ENCODE results near the gene PLGRKT.
"Not testable (repeated sequence)": the region's sequence is repeated elsewhere in the genome, so short reads cannot be mapped to it uniquely, and the experiment has no call there.

PLGRKT gene

DNA sequence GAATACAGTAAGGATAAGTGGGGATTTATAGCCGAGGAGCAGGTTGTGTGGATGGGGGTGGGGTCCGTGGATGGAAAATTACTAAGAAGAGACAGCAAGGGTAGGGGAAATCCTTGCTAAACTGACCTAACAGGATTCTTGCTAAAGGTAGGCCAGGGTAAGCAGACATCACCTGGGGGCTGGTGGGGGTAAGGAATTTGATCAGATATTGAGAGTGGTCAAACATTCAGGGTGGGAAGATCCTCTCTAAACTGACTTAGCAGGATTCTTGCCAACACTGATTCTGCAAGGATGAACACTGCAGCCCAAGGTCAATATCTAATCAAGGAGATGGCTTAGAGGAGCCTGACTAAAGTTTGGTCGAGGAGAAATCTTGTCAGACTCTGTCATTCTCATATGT is 2.7 kb upstream of the PLGRKT start:
- H3K27me3 ChIP-seq (replicated peaks; ENCODE audit: control insufficient read depth, insufficient read depth, low read length): no peaks in the 10 kb centered on the region
- H3K4me3 ChIP-seq (replicated peaks; ENCODE audit: low read depth, low read length): no peak overlapping the region
- peaks cover 2% of the 10 kb centered on the region; the same call in 1 of the 2 replicates for H3K36me3 ChIP-seq (ENCODE audit: control insufficient read depth, insufficient read depth, low read length)
- TF ChIP-seq, protein P1, sequence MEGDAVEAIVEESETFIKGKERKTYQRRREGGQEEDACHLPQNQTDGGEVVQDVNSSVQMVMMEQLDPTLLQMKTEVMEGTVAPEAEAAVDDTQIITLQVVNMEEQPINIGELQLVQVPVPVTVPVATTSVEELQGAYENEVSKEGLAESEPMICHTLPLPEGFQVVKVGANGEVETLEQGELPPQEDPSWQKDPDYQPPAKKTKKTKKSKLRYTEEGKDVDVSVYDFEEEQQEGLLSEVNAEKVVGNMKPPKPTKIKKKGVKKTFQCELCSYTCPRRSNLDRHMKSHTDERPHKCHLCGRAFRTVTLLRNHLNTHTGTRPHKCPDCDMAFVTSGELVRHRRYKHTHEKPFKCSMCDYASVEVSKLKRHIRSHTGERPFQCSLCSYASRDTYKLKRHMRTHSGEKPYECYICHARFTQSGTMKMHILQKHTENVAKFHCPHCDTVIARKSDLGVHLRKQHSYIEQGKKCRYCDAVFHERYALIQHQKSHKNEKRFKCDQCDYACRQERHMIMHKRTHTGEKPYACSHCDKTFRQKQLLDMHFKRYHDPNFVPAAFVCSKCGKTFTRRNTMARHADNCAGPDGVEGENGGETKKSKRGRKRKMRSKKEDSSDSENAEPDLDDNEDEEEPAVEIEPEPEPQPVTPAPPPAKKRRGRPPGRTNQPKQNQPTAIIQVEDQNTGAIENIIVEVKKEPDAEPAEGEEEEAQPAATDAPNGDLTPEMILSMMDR (IDR thresholded peaks at IDR 0.05; ENCODE audit: insufficient read depth, low read length, poor library complexity, severe bottlenecking): no peak
- DNase-seq (ENCODE audit: extremely low read depth, insufficient read length): no peak

DNA sequence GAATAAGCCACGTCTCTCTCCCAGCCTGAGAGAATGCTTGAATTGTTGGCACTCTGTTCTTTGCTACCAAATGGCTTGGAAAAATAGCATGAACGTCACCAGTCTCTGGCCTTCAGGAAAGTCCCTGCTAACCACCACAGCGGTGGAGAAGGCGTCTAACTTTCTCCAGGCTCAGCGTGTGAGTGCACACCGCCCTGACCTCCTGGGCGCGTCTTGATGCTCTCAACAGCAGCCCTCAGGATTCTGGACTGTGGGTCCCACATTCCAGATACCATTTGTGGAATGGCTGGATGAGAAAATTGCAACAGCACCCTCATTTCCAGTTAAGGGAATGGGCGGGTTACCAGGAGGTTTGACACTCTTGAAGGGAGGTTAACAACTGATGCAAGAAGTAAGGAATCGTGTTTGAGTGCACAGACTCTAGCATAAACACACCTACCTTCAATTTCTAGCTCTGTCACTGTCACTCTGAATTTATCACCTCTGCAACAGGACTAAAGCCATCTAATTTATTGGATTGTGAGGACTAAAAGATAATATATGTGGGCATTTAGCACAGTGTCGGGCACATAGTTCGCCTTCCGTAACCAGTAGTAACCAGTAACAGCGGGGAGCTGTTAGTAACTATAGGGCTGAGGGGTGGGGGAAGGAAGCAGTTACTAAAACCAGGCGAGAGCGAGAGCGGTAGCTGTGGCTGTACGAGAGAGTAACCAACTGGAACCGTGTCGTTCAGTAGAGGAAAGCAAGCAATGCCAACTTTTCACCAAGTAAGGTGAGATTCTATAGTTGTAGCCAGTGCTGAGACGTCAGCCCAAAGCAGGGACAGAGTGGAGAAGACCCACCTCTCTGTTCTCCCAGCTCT is 807 bp upstream of the PLGRKT start:
- DNase-seq (ENCODE audit: extremely low read depth, insufficient read length): peak; percentile 74
- peak overlapping the region; percentile 69 for H3K4me3 ChIP-seq (replicated peaks; ENCODE audit: low read depth, low read length)
- H3K27me3 ChIP-seq (replicated peaks; ENCODE audit: control insufficient read depth, insufficient read depth, low read length): no peaks in the 10 kb centered on the region
- H3K36me3 ChIP-seq (ENCODE audit: control insufficient read depth, insufficient read depth, low read length): peaks cover 3% of the 10 kb centered on the region
- TF ChIP-seq, protein P1 (IDR thresholded peaks at IDR 0.05; ENCODE audit: insufficient read depth, low read length, poor library complexity, severe bottlenecking): no peak

DNA sequence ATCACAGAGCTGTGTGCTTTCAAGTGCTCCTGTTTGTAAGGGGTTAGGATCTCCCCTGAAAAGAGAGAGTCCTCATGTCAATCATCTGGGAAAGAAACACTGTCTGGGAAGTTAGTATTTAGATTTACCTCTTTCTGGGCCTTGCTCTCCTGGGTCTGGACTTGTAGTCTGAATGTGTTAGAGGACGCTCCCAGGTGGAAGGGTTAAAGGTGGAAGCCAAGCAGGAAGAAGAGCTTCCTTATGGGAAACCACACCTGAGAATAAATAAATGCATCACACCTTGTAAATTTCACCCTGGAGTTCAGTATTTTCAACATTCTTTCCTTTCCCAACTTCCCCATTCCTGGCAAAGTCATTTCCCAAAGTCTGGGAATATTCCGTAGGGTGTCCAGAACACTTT is 1.3 kb downstream of the PLGRKT start:
- TF ChIP-seq, protein P1 (IDR thresholded peaks at IDR 0.05; ENCODE audit: insufficient read depth, low read length, poor library complexity, severe bottlenecking): no peak
- Histone ChIP-seq H3K36me3 (ENCODE audit: control insufficient read depth, insufficient read depth, low read length) (peaks cover 3% of the 10 kb centered on the region), H3K4me3 (replicated peaks; ENCODE audit: low read depth, low read length) (peak overlapping the region; percentile 69), H3K27me3 (replicated peaks; ENCODE audit: control insufficient read depth, insufficient read depth, low read length) (no peaks in the 10 kb centered on the region)
- DNase-seq (ENCODE audit: extremely low read depth, insufficient read length): no peak

DNA sequence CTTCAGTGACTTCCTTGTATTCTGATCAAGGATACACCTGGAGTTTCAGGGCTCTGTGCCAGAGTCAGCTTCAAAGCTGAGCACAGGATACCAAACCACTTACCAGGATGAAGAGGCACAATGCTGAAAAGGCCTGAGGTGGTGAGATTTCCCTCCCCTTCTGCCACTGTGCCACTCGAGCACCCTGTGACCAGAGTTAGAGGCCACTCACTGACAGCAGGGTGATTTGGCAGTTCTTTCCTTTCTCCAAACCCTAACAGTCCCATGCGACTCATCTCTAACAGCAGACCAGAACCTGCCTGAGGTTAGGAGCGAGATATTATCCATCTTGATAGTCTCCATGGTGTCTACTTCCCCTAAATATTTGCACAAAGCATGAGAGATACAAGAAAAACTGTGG is 1.8 kb downstream of the PLGRKT start:
- TF ChIP-seq, protein P1 (IDR thresholded peaks at IDR 0.05; ENCODE audit: insufficient read depth, low read length, poor library complexity, severe bottlenecking): no peak
- DNase-seq (ENCODE audit: extremely low read depth, insufficient read length): no peak
- Histone ChIP-seq H3K27me3 (replicated peaks; ENCODE audit: control insufficient read depth, insufficient read depth, low read length) (no peaks in the 10 kb centered on the region), H3K4me3 (replicated peaks; ENCODE audit: low read depth, low read length) (no peak overlapping the region), H3K36me3 (ENCODE audit: control insufficient read depth, insufficient read depth, low read length) (peaks cover 3% of the 10 kb centered on the region)

DNA sequence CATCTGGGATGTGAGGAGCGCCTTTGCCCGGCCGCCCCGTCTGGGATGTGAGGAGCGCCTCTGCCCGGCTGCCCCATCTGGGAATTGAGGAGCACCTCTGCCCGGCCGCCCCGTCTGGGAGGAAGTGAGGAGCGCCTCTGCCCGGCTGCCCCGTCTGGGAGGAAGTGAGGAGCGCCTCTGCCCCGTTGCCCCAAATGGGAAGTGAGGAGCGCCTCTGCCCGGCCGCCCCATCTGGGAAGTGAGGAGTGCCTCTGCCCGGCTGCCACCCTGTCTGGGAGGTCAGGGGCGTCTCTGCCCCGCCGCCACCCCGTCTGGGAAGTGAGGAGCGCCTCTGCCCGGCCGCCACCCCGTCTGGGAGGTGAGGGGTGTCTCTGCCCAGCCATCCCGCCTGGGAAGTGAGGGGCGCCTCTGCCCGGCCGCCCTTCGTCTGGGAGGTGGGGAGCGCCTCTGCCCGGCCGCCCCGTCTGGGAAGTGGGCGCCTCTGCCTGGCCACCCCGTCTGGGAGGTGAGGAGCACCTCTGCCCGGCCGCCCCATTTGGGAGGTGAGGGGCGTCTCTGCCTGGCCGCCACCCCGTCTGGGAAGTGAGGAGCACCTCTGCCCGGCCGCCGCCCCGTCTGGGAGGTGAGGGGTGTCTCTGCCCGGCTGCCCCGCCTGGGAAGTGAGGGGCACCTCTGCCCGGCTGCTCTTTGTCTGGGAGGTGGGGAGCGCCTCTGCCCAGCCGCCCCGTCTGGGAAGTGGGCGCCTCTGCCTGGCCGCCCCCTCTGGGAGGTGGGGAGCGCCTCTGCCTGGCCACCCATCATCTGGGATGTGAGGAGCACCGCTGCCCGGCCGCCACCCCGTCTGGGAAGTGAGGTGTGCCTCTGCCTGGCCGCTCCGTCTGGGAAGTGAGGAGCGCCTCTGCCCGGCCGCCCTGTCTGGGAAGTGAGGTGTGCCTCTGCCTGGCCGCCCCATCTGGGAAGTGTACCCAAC is 3.6 kb downstream of the PLGRKT start:
- H3K4me3 ChIP-seq (replicated peaks; ENCODE audit: low read depth, low read length); H3K36me3 ChIP-seq (ENCODE audit: control insufficient read depth, insufficient read depth, low read length); H3K27me3 ChIP-seq (replicated peaks; ENCODE audit: control insufficient read depth, insufficient read depth, low read length); DNase-seq (ENCODE audit: extremely low read depth, insufficient read length): not testable (repeated sequence)

DNA sequence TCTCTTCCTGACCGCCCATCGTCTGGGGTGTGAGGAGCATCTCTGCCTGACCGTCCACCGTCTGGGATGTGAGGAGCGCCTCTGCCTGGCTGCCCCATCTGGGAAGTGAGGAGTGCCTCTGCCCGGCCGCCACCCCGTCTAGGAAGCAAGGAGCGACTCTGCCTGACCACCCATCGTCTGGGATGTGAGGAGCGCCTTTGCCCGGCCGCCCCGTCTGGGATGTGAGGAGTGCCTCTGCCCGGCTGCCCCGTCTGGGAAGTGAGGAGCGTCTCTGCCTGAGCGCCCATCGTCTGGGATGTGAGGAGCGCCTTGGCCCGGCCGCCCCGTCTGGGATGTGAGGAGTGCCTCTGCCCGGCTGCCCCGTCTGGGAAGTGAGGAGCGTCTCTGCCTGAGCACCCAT is 4.4 kb downstream of the PLGRKT start:
- not testable (repeated sequence) for H3K27me3 ChIP-seq (replicated peaks; ENCODE audit: control insufficient read depth, insufficient read depth, low read length); H3K4me3 ChIP-seq (replicated peaks; ENCODE audit: low read depth, low read length); H3K36me3 ChIP-seq (ENCODE audit: control insufficient read depth, insufficient read depth, low read length); DNase-seq (ENCODE audit: extremely low read depth, insufficient read length)

DNA sequence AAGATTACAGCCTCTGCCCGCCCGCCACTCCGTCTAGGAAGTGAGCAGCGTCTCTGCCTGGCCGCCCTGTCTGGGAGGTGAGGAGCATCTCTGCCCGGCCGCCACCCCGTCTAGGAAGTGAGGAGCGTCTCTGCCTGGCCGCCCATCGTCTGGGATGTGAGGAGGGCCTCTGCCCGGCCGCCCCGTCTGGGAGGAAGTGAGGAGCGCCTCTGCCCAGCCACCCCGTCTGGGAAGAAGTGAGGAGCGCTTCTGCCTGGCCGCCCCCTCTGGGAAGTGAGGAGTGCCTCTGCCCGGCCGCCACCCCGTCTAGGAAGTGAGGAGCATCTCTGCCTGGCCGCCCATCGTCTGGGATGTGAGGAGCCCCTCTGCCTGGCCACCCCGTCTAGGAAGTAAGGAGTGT is 4.8 kb downstream of the PLGRKT start:
- not testable (repeated sequence) for H3K36me3 ChIP-seq (ENCODE audit: control insufficient read depth, insufficient read depth, low read length); DNase-seq (ENCODE audit: extremely low read depth, insufficient read length); H3K4me3 ChIP-seq (replicated peaks; ENCODE audit: low read depth, low read length); H3K27me3 ChIP-seq (replicated peaks; ENCODE audit: control insufficient read depth, insufficient read depth, low read length)

Data from GM06990 (cell line).